Stomach (tissue), 4 donors: ENCODE data around the gene SPEN.

Experiments
- POLR2A ChIP-seq, 4 donors: fragments of 450-650 bp; IDR thresholded peaks; one replicate each; pipeline ENCODE4 v1.6.1; 2016; ENCODE audit warnings: antibody characterized with exemption in 4 of 4, control low read depth in 2 of 4, mild to moderate bottlenecking in 1 of 4, moderate library complexity in 1 of 4
- TF ChIP-seq, protein P1 (sequence below), 7 experiments: fragments of 450-650 bp in 4 of 7; fragments of 200-600 bp in 3 of 7; sonication (generic) in 3 of 7; IDR thresholded peaks; one replicate each; pipeline ENCODE4 v1.5.1; 2016 to 2019; ENCODE audit warnings: antibody characterized with exemption in 7 of 7, control low read depth in 2 of 7, mild to moderate bottlenecking in 1 of 7

DNA sequence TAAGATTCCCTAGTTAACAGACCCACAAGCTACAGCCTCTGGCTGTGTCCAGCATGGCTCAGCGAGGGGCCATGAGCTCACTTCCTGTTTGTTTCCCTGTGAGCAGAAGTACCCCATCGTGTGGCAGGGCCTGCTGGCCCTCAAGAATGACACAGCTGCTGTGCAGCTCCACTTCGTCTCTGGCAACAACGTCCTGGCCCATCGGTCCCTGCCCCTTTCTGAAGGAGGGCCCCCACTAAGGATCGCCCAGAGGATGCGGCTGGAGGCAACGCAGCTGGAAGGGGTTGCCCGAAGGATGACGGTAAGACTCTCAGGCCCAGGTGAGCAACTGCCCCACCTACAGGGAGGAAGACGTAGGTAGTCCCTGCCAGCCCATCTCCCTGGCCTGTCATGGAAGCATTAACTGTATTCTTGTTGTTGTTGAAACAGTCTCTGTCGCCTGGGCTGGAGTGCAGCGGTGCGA lies 90.2 kb downstream of the SPEN start:
- TF ChIP-seq, protein P1, sequence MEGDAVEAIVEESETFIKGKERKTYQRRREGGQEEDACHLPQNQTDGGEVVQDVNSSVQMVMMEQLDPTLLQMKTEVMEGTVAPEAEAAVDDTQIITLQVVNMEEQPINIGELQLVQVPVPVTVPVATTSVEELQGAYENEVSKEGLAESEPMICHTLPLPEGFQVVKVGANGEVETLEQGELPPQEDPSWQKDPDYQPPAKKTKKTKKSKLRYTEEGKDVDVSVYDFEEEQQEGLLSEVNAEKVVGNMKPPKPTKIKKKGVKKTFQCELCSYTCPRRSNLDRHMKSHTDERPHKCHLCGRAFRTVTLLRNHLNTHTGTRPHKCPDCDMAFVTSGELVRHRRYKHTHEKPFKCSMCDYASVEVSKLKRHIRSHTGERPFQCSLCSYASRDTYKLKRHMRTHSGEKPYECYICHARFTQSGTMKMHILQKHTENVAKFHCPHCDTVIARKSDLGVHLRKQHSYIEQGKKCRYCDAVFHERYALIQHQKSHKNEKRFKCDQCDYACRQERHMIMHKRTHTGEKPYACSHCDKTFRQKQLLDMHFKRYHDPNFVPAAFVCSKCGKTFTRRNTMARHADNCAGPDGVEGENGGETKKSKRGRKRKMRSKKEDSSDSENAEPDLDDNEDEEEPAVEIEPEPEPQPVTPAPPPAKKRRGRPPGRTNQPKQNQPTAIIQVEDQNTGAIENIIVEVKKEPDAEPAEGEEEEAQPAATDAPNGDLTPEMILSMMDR (IDR thresholded peaks at IDR 0.05): no peak
- TF ChIP-seq POLR2A (IDR thresholded peaks at IDR 0.05): no peak
